ENCODE results near the gene TTLL3.

GRCh38 chr3:9770276-9770812, 39.7 kb upstream of the TTLL3 start:
- no peak for TF ChIP-seq POLR2A (IDR thresholded peaks at IDR 0.05)
- no peak for TF ChIP-seq CTCF (IDR thresholded peaks at IDR 0.05)
